NT2/D1 (cell line): Measurements from ENCODE around the gene TYMP.

Experiments used
- DNase-seq: peaks from one replicate; pipeline ENCODE4 v3.0.0-alpha.2; 2011; ENCODE audit warnings: low read depth, low spot score
- H3K27me3 ChIP-seq: 2 replicates; pipeline ENCODE4 v1.6.0; 2011; ENCODE audit warnings: mild to moderate bottlenecking; ENCODE audit not compliant: insufficient read length, insufficient read depth
- H3K36me3 ChIP-seq: 2 replicates; pipeline ENCODE4 v1.6.1; 2011; ENCODE audit warnings: mild to moderate bottlenecking, low read length, mixed read lengths; ENCODE audit not compliant: insufficient read depth, insufficient read length
- H3K4me1 ChIP-seq: 2 replicates; pipeline ENCODE4 v1.5.1; 2011; ENCODE audit not compliant: insufficient read depth, insufficient read length
- H3K4me3 ChIP-seq: 2 replicates; pipeline ENCODE4 v1.5.1; 2011; ENCODE audit warnings: low read depth; ENCODE audit not compliant: insufficient read length
- H3K9ac ChIP-seq: 2 replicates; pipeline ENCODE4 v1.6.0; 2011; ENCODE audit warnings: low read depth; ENCODE audit not compliant: insufficient read length
- H3K9me3 ChIP-seq: 2 replicates; pipeline ENCODE4 v1.5.1; 2011; ENCODE audit warnings: mild to moderate bottlenecking, low read length; ENCODE audit not compliant: insufficient read depth
- SUZ12 ChIP-seq: IDR thresholded peaks from 2 replicates; pipeline ENCODE4 v1.6.1; 2011; ENCODE audit not compliant: insufficient read length, insufficient read depth; ENCODE audit errors: extremely low read depth
- YY1 ChIP-seq: IDR thresholded peaks from 2 replicates; pipeline ENCODE4 v1.6.1; 2011; ENCODE audit not compliant: insufficient read length, insufficient read depth
- ZNF274 ChIP-seq: IDR thresholded peaks from 2 replicates; pipeline ENCODE4 v1.6.1; 2011; ENCODE audit warnings: mild to moderate bottlenecking, low read depth, low read length

TYMP gene

GRCh38 chr22:50550395-50550794 is 20.6 kb upstream of the TYMP start:
- Histone ChIP-seq H3K4me3 (no peak overlapping the region), H3K9me3 (no peaks in the 10 kb centered on the region), H3K36me3 (no peaks in the 10 kb centered on the region), H3K27me3 (no peaks in the 10 kb centered on the region), H3K4me1 (no peaks in the 10 kb centered on the region), H3K9ac (no peak overlapping the region)
- TF ChIP-seq ZNF274 (no peak), SUZ12 (no peak), YY1 (no peak)
- no peak for DNase-seq

- DNase-seq, result no peak
- no peak overlapping the region for H3K9ac ChIP-seq
- TF ChIP-seq SUZ12, result no peak
- TF ChIP-seq YY1, result no peak
- TF ChIP-seq ZNF274, result no peak
- H3K9me3 ChIP-seq, result no peaks in the 10 kb centered on the region
- H3K4me1 ChIP-seq, result no peaks in the 10 kb centered on the region
- peaks cover 11% of the 10 kb centered on the region for H3K27me3 ChIP-seq
- H3K4me3 ChIP-seq, result no peak overlapping the region
- no peaks in the 10 kb centered on the region for H3K36me3 ChIP-seq
Observed at GRCh38 chr22:50548921-50549790, 19.3 kb upstream of the TYMP start.

GRCh38 chr22:50548040-50548920 is 18.5 kb upstream of the TYMP start:
- H3K4me1 ChIP-seq, result no peaks in the 10 kb centered on the region
- H3K9me3 ChIP-seq, result no peaks in the 10 kb centered on the region
- H3K36me3 ChIP-seq, result no peaks in the 10 kb centered on the region
- TF ChIP-seq SUZ12 (no peak), YY1 (no peak), ZNF274 (no peak)
- DNase-seq, result no peak
- peaks cover 11% of the 10 kb centered on the region for H3K27me3 ChIP-seq
- H3K4me3 ChIP-seq, result no peak overlapping the region
- no peak overlapping the region for H3K9ac ChIP-seq

GRCh38 chr22:50547263-50547985 is 17.6 kb upstream of the TYMP start:
- Histone ChIP-seq H3K36me3 (no peaks in the 10 kb centered on the region), H3K4me3 (no peak overlapping the region), H3K9ac (no peak overlapping the region), H3K9me3 (no peaks in the 10 kb centered on the region), H3K27me3 (peaks cover 11% of the 10 kb centered on the region), H3K4me1 (no peaks in the 10 kb centered on the region)
- no peak for DNase-seq
- no peak for TF ChIP-seq ZNF274
- TF ChIP-seq SUZ12, result no peak
- TF ChIP-seq YY1, result no peak

GRCh38 chr22:50546326-50547262 is 16.8 kb upstream of the TYMP start:
- no peaks in the 10 kb centered on the region for H3K36me3 ChIP-seq
- H3K9ac ChIP-seq, result no peak overlapping the region
- H3K9me3 ChIP-seq, result no peaks in the 10 kb centered on the region
- H3K27me3 ChIP-seq, result peaks cover 11% of the 10 kb centered on the region
- TF ChIP-seq YY1 (no peak), ZNF274 (no peak), SUZ12 (no peak)
- H3K4me1 ChIP-seq, result no peaks in the 10 kb centered on the region
- no peak for DNase-seq
- no peak overlapping the region for H3K4me3 ChIP-seq

- peaks cover 11% of the 10 kb centered on the region for H3K27me3 ChIP-seq
- DNase-seq, result no peak
- TF ChIP-seq ZNF274, result no peak
- no peak for TF ChIP-seq YY1
- no peak for TF ChIP-seq SUZ12
- H3K4me1 ChIP-seq, result no peaks in the 10 kb centered on the region
- no peak within 1 kb of the TSS for H3K9ac ChIP-seq
- H3K36me3 ChIP-seq, result no peaks in the 10 kb centered on the region
- no peaks in the 10 kb centered on the region for H3K9me3 ChIP-seq
- no peak within 1 kb of the TSS for H3K4me3 ChIP-seq
Observed at GRCh38 chr22:50545522-50546325, 15.9 kb upstream of the TYMP start, which contains the start of gene KLHDC7B. Gene KLHDC7B (plus strand): TSS chr22:50545899. CDS start chr22:50546244, 345 bp downstream.
